ENCODE results near the gene MAPK10.

The MAPK10 gene

GRCh38 chr4:86296865-86297264 is 63.0 kb downstream of the MAPK10 start:
- CTCF ChIA-PET, result no interaction called here
- no peak for TF ChIP-seq CTCF (conservative IDR thresholded peaks at IDR 0.05; ENCODE audit: low read depth)
- POLR2A ChIA-PET (ENCODE audit: low non-redundant PET), result no interaction called here
- H3K27ac ChIP-seq, result no peak overlapping the region
- no peak for DNase-seq (ENCODE audit: low spot score)

- CTCF ChIA-PET, result no interaction called here
- H3K27ac ChIP-seq, result no peak overlapping the region
- DNase-seq (ENCODE audit: low spot score), result no peak
- no peak for TF ChIP-seq CTCF (conservative IDR thresholded peaks at IDR 0.05; ENCODE audit: low read depth)
- POLR2A ChIA-PET (ENCODE audit: low non-redundant PET), result no interaction called here
Observed at GRCh38 chr4:86294883-86295282, 65.0 kb downstream of the MAPK10 start.

- CTCF ChIA-PET, result interaction anchor here (0.6 to 1.0 kb wide), 2 partner anchors 17 to 1672 kb away, joined by 4 to 6 read pairs; no protein-coding TSS in a partner anchor
- POLR2A ChIA-PET (ENCODE audit: low non-redundant PET), result no interaction called here
- no peak for TF ChIP-seq CTCF (conservative IDR thresholded peaks at IDR 0.05; ENCODE audit: low read depth)
- no peak overlapping the region for H3K27ac ChIP-seq
- DNase-seq (ENCODE audit: low spot score), result no peak
Observed at GRCh38 chr4:86291180-86291579, 68.7 kb downstream of the MAPK10 start.

- DNase-seq (ENCODE audit: low spot score), result no peak
- no peak overlapping the region for H3K27ac ChIP-seq
- ChIA-PET POLR2A (ENCODE audit: low non-redundant PET) (no interaction called here), CTCF (interaction anchor here (0.7 kb wide), 1 partner anchor 46 kb away, joined by 4 read pairs; no protein-coding TSS in a partner anchor)
- no peak for TF ChIP-seq CTCF (conservative IDR thresholded peaks at IDR 0.05; ENCODE audit: low read depth)
Observed at GRCh38 chr4:86286726-86287125, 73.1 kb downstream of the MAPK10 start.

GRCh38 chr4:86283371-86283770 is 76.5 kb downstream of the MAPK10 start:
- POLR2A ChIA-PET (ENCODE audit: low non-redundant PET), result no interaction called here

GRCh38 chr4:86280246-86280645 is 79.6 kb downstream of the MAPK10 start:
- no peak overlapping the region for H3K27ac ChIP-seq
- TF ChIP-seq CTCF (conservative IDR thresholded peaks at IDR 0.05; ENCODE audit: low read depth), result no peak
- CTCF ChIA-PET, result no interaction called here
- DNase-seq (ENCODE audit: low spot score), result no peak
- POLR2A ChIA-PET (ENCODE audit: low non-redundant PET), result no interaction called here

More at GRCh38 chr4:86283371-86283770, 76.5 kb downstream of the MAPK10 start:
- CTCF ChIA-PET, result no interaction called here
- H3K27ac ChIP-seq, result no peak overlapping the region
- TF ChIP-seq CTCF (conservative IDR thresholded peaks at IDR 0.05; ENCODE audit: low read depth), result no peak
- no peak for DNase-seq (ENCODE audit: low spot score)

All from RWPE1 (cell line).